Measurements from ENCODE around the gene ZNF37A.
"Not testable (repeated sequence)": the region's sequence is repeated elsewhere in the genome, so short reads cannot be mapped to it uniquely, and the experiment has no call there.

The ZNF37A gene

GRCh38 chr10:38094158-38094926 is at the start of gene ZNF37A:
ZNF37A (plus strand) TSS chr10:38094337; CDS start chr10:38096618, 2,281 bp downstream.
- peak; percentile 93 for DNase-seq

- DNase-seq, result no peak
These were observed 49.0 kb upstream of the ZNF37A start for GRCh38 chr10:38045129-38045528.

- DNase-seq, result peak; percentile 36
These were observed 46.5 kb upstream of the ZNF37A start for GRCh38 chr10:38047666-38048065.

GRCh38 chr10:38050212-38050611 is 43.9 kb upstream of the ZNF37A start:
- no peak for DNase-seq

DNA sequence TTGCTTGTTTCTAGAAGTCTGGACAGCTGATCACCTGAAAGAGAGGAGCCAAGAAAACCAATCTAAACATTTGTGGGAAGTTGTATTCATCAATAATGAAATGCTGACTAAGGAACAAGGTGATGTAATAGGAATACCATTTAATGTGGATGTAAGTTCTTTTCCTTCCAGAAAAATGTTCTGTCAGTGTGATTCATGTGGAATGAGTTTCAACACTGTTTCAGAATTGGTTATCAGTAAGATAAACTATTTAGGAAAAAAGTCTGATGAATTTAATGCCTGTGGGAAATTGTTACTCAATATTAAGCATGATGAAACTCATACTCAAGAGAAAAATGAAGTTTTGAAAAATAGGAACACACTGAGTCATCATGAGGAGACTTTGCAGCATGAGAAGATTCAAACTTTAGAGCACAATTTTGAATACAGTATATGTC is 39.8 kb upstream of the ZNF37A start:
- DNase-seq, result no peak

- not testable (repeated sequence) for DNase-seq
These were observed 38.8 kb upstream of the ZNF37A start for GRCh38 chr10:38055274-38055894.

DNA sequence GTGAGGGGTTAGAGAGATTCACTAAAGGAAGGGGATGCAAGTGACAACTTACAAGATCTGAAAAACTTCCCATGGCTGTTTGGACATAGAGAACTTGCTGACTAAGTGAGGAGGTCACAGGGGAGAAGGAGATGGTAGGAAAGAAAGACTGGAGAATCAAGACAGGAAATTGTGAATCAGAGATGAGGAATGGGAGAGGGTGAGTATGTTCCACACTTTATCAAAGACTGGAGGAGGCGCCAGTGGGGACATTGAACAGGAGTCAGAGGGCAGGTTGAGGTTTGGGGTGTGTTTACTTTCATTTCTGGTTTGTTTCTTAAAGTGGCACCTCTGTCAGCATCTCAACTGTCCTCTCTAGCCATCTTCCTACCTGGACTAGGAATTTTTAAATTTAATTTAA is 24.5 kb upstream of the ZNF37A start:
- DNase-seq, result not testable (repeated sequence)

DNA sequence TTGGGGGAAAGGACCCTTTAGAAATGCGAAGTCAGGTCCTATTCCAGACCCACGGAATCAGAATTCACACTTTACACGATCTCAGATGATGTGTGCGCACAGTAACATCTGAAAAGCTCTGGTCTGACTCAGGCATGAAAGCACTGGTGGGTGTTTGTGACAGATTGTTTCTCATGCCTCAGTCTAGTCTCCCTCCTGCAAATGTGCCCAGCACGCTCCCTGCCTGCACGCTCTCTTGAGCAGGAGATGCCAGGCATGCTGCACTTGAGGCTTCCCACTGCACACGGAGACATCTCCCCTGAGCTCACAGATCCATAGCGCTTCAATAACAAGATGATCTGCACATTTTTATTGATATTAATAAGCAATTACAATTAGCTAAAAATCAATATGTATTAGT is 23.6 kb upstream of the ZNF37A start:
- DNase-seq, result no peak

DNA sequence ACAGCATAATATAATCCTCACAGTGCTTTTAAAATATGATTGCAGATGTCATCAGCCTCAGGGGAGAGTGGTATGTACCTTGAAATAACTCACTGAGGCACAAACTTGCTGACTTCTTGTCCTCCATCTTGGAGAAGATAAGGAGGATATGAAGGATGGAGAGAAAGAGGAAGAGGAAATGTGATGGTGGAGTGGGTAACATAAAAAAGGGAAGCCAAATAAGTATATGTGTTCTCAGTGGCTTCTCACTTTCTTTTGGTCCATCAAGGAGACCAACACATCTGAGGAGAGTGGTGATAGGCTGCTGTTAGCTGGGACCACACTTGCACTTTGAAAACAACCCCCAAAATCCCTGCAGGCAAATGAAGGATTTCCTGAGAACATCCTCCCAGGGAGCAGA is 21.6 kb upstream of the ZNF37A start:
- DNase-seq, result no peak

GRCh38 chr10:38076687-38077086 is 17.4 kb upstream of the ZNF37A start:
- DNase-seq, result no peak

DNA sequence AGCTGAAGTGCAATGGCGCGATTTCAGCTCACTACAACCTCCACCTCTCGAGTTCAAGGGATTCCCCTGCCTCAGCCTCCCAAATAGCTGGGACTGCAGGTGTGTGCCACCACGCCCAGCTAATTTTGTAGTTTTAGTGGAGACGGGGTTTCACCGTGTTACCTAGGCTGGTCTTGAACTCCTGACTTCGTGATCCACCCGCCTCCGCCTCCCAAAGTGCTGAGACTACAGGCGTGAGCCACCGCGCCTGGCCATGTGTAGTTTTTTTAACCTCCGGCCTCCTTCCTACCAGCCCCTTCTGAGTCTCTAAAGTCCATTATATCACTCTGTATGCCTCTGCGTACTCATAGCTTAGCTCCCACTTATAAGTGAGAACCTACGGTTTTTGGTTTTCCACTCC is 819 bp upstream of the ZNF37A start:
- not testable (repeated sequence) for DNase-seq

- no peak for DNase-seq
These were observed 350 bp upstream of the ZNF37A start for GRCh38 chr10:38093816-38094157.

- DNase-seq, result no peak
These were observed 914 bp downstream of the ZNF37A start for GRCh38 chr10:38094927-38095574.

DNA sequence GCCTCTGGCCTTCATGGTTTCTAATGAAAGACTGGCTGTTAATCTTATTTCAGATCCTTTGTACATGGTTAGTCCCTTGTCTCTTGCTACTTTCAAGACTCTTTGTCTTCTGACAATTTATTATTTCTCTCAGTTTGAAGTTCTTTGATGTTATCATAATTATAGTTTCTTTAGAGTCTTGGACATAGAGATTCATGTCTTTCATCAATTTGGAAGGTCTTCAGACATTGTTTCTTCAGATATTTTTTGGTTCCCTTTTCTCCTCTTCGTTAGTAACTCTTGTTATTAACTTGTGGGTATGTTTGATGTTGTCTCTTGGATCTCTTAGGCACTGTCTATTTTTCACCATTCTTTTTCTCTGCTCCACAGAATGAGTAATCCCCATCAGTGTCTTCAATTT is 8.7 kb downstream of the ZNF37A start:
- no peak for DNase-seq

GRCh38 chr10:38103756-38104155 is 9.6 kb downstream of the ZNF37A start:
- DNase-seq, result no peak

DNA sequence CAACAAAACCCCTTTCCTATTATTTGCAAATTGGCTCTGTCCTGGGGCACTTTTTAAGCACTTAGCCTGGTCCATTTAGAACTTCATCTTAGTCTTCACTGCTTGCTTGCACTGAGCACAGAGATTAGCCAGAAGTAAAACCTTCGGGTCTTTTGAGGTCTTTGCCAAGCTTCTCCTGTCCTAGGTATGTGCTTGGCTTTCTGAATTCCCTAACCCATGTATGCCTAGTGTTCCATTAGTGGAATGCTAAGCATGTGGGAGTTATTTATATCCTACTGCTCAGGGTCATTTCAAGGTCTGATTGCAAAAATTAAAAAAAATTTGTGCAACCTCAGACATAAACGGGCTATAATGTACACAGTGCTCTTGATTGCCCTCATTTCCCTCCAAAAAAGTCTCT is 18.0 kb downstream of the ZNF37A start:
- no peak for DNase-seq

DNA sequence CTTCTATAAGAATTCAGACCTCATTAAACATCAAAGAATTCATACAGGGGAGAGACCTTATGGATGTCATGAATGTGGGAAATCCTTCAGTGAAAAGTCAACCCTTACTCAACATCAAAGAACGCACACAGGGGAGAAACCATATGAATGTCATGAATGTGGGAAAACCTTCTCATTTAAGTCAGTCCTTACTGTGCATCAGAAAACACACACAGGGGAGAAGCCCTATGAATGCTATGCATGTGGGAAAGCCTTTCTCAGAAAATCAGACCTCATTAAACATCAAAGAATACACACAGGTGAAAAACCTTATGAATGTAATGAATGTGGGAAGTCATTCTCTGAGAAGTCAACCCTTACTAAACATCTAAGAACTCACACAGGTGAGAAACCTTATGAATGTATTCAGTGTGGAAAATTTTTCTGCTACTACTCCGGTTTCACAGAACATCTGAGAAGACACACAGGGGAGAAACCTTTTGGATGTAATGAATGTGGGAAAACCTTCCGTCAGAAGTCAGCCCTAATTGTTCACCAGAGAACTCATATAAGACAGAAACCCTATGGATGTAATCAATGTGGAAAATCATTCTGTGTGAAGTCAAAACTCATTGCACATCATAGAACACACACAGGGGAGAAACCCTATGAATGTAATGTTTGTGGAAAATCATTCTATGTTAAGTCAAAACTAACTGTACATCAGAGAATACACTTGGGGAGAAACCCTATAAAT is 24.1 kb downstream of the ZNF37A start:
- no peak for DNase-seq

GRCh38 chr10:38119038-38119437 is 24.9 kb downstream of the ZNF37A start:
- DNase-seq, result no peak

- no peak for DNase-seq
These were observed 33.7 kb downstream of the ZNF37A start for GRCh38 chr10:38127812-38128211.

GRCh38 chr10:38143587-38143986 is 49.5 kb downstream of the ZNF37A start:
- no peak for DNase-seq

- no peak for DNase-seq
These were observed 52.6 kb downstream of the ZNF37A start for GRCh38 chr10:38146579-38147333.

DNA sequence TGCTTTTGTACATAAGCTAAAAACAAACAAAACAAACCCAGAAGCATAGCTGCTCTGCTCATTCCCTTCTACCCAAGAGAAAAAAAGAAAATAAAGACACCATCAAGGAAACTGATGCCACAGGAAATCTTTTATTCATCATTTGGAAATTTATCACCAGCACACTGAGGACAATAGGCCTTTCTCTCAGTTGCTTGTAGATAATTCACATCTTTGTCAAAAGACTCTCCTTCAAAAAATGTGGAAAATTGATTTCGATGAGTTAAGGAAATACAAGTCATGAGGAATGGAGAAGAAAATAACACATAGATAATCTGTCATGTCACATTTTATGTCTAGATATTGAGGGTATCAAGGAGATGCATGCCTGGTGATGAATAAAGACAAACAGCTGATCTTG is 53.5 kb downstream of the ZNF37A start:
- no peak for DNase-seq

All from activated CD4-positive, alpha-beta T cell treated with anti-CD3 and anti-CD28 coated beads, Interleukin-2, Interleukin-6, amounts not matched to agents 100 ng/mL and 50 ng/mL, durations not matched to agents 16 hours and 8 hours (primary cell).